GM19397 (cell line): Measurements from ENCODE around the gene RASGRP4.
"Not testable (repeated sequence)": the region's sequence is repeated elsewhere in the genome, so short reads cannot be mapped to it uniquely, and the experiment has no call there.

Experiments used
- ATAC-seq: cut with Tn5 transposase; IDR thresholded peaks from one replicate; pipeline ENCODE4 v1.9.1; 2021; ENCODE audit warnings: mild to moderate bottlenecking, moderate library complexity; ENCODE audit not compliant: unreplicated experiment

RASGRP4 gene

DNA sequence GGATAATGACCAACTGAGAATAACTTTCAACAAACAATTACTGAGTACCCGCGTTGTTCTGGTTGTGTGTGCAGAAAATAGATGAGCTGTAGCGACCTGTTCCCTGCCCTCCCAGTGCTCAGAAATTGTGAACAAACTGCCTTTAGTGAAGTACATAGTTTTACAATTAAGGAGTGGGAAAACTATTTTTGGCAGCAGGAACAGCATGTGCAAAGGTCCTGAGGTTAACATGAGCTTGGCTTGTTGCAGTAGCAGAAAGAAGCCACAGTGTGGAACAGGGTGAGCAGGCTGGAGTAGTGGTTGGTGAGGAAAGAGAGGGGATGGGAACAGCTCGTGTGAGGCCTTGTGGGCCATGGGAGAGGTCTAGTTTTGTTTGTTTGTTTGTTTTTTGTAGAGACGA, 23.5 kb upstream of the RASGRP4 start:
- ATAC-seq = no peak

DNA sequence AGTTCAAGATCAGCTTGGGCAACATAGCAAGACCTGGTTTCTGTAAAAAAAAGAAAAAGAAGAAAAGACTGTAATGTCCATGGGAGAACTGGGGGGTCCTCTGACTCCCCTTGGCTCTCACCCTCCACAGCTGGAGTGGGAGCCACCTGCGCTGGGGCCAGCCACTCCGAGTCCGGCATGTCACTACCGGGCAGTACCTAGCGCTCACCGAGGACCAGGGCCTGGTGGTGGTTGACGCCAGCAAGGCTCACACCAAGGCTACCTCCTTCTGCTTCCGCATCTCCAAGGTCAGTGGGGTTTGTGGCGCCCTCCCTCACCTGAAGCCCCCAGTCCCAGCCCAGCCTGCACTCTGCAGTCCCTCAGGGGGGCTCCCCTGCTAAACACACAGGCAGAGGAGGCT, 22.2 kb upstream of the RASGRP4 start:
- no peak for ATAC-seq

DNA sequence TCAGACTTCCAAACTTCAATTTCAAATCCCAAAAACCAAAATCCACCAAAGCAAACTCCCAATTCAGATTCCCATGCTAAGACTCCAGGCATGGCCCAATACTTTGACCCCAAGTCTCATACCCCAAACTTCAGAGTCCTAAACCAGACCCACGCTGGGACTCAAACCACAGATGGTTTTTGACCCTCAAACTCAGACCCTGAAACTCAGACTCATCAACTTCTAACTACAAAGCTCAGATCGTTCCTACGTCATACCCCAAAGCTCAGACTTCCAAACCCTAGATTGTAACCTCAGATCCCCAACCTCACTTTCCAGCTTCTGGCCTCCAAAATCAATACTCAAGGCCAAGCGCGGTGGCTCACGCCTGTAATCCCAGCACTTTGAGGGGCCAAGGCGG, 19.3 kb upstream of the RASGRP4 start:
- ATAC-seq = no peak

DNA sequence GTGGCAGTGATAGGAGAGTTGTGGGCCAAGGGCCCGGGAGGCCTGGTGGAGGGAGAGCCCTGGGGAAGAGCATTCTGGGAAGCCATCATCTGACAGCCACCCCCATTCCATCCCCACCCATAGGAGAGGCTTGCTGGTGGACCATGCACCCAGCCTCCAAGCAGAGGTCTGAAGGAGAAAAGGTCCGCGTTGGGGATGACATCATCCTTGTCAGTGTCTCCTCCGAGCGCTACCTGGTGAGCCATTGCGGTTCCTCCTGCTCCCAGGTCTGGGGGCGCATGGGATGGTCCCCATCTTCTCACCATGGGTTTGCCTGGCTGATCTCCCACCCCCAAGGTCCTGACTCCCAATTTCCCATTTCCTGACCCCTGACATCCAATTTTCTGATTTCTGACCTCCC, 18.0 kb upstream of the RASGRP4 start:
- ATAC-seq = no peak

DNA sequence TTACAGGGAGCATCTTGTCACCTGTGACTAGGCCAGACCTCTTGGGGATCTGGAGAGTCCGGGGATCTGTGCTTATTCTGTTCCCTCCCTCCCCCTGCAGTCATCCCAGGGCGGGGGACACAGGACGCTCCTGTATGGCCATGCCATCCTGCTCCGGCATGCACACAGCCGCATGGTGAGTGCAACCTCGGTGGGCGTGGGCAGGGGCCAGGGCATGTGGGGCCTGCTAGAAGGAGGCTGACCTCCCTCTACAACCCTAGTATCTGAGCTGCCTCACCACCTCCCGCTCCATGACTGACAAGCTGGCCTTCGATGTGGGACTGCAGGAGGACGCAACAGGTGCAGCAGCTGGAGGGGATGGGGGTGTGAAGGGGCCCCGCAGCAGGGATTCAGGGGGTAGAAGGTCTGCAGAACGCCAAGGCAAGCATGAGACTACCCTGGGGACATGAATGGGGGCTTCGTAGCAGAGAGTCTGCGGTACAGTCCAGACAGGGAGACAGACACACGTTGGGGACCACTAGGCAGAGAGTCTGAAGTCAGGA, 17.5 kb upstream of the RASGRP4 start:
- no peak for ATAC-seq

DNA sequence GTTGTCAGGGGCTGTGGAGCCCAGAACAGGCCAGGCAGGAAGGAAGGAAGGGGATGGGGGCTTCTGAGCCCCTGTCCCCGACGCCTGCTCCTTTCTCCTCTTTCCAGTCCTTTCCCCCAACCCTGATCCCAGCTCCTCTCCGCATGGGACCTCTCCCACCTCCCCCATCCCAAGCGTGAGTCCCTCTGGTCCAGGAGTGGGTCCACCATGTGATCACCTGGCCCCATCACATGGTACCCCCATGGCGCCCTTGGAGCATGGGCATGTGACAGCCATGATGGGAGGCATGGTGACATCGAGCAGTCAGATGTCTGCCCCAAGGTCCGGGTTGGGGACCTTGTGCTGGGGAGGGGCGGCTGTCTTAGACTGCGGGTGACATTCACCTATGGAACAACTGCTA, 16.7 kb upstream of the RASGRP4 start:
- ATAC-seq = no peak

DNA sequence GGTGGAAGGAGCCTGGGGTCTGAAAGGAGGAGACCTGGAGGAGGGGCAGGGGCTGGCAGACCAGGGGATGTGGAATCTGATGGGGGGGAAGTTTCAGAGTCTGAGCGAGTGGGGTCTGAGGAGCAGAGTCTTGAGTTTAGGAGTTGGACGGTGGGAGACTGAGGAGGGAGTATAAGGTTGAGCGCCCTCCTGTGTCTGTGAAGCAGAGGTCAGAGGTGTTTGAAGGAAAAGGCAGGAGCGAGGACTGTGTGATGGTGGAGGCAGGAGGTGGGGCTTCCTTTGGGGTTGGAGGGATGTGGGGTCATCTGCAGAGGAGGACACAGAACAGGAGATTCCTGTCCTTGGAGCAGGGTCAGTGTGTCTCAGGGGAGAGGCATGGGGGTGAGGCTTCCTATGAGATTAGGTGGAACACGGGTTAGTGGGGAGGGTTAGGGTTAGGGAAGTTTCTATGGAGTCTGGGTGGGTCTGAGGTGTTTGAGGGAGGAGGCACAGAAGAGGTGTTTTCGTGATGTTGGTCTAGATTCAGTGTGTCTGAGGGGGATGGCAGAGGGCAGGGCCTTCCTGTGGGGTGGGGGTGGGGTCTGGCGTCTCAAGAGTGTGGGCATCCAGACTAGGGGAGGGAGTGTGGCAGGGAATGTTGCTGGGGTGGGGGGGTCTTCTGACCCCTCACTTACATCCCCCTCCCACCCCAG, 15.8 kb upstream of the RASGRP4 start:
- ATAC-seq = no peak

DNA sequence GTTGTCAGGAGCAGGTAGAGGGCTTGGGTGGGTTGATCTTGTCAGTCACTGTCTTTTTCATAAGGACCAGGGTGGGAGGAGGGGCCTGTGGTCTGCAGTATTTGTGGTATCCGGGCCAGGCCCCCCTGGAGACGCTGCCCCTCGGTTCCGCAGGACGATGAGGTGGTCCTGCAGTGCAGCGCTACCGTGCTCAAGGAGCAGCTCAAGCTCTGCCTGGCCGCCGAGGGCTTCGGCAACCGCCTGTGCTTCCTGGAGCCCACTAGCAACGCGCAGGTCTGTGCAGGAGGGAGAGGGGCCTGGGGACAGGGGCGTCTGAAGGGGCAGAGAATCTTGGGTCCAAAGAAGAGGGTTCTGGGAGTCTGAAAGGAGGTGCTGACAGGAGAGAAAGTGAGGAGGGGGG, 14.6 kb upstream of the RASGRP4 start:
- ATAC-seq = no peak

DNA sequence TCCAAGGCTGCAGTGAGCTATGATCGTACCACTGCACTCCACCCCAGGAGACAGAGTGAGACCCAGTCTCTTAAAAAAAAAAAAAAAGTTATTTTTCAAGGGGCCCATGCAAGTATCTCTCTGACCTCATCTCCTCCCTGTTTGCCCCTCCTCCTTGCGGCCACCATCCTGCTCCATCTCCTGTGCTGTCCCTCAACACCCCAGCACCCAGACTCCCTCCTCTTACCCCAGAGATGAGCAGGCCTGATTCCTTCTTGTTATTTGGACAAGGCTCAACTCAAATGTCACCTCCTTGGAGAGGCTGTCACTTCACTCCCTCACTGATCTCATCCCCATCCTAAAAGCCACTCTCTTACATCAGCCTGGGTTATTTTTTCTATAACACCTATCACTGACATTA, 11.9 kb upstream of the RASGRP4 start:
- no peak for ATAC-seq

DNA sequence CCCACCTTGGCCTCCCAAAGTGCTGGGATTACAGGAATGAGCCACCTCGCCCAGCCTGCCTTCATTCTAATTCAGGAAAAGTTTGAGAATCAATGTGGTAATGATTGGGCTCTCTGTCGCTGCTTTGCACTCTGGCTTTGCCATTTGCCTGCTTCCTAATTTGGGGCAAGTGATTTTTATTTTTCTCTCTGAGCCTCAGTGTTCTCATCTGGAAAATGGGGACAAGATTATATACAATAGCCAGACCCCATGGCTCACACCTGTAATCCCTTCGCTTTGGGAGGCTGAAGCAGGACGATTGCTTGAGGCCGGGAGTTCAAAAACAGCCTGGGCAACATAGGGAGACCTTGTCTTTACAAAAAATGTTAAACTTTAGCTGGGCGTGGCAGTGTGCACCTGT, 11.3 kb upstream of the RASGRP4 start:
- ATAC-seq = no peak

DNA sequence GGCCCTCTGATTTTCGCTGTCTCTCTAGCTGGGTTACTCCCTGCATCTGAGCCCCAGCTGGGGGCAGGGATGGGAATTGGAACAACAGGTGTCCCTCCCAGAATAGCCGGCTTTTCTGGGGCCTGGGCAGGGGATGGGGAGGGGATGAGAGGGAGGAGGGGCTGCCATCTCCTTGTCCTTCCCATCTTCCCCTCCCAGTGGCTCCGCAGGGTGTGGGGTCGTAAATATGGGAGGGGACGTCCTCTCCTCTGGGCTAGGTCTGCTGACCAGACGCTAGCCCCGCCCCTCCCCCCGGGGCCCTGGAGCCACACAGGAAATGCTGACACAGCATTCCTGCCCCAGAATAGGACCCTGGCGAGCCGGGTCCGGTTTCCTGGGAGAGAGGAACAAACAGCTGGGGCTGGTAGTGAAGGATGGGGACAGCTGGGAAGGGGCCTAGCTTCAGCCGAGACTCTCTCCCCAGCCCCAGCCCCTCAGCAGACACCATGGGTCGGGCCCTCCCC, 8.6 kb upstream of the RASGRP4 start:
- ATAC-seq = no peak

DNA sequence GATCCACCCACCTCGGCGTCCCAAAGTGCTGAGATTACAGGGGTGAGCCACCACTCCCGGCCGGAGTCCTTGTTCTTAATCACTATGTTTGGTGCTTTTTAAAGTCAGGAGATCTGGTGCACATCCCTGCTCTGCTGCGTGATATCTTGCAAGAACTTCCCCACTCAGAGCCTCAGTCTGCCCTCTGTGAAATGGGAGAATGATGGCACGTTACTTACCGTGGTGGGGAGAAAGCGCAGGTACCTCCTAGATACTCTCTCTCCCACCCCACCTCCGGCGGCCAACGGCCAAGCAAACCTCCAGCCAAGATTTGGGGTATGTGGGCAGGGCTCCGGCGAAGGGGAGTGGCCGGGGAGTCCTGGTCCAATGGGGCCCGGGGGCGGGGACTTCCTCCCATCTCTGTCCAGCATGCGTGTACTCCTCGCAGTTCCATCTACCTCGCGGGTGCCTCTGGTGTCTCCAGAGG, 7.3 kb upstream of the RASGRP4 start, which contains the start of gene RYR1:
TSS of gene RYR1 (plus strand) at position 424 of the 466 bp plus-strand sequence. CDS start 139 bp downstream, outside the sequence.
- no peak for ATAC-seq

DNA sequence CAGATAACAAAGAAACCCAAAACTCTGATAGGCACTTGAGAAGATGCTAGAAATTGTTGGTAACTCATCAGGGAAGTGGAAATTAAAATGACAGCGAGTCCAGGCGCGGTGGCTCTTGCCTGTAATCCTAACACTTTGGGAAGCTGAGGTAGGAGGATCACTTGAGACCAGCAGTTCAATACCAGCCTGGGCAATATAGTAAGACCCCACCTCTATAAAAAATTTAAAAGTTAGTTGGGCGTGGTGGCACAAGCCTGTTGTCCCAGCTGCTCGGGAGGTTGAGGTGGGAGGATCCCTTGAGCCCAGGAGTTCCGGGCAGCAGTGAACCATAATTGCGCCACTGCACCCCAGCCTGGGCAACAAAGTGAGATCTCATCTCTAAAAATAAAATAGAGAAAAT, 4.9 kb upstream of the RASGRP4 start:
- no peak for ATAC-seq

DNA sequence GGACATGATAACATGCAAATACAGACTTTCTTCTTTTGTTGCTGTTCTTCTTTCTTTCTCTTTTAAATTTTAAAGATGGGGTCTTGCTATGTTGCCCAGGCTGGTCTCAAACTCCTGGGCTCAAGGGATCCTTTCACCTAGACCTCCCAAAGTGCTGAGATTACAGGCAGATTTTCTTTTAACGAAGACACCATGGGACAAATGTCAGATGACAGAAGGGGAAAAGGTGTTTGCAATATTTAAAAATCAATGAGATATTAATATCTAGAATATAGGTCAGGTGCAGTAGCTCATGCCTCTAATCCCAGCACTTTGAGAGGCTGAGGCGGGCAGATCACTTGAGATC, 3.8 kb upstream of the RASGRP4 start:
- ATAC-seq = no peak

DNA sequence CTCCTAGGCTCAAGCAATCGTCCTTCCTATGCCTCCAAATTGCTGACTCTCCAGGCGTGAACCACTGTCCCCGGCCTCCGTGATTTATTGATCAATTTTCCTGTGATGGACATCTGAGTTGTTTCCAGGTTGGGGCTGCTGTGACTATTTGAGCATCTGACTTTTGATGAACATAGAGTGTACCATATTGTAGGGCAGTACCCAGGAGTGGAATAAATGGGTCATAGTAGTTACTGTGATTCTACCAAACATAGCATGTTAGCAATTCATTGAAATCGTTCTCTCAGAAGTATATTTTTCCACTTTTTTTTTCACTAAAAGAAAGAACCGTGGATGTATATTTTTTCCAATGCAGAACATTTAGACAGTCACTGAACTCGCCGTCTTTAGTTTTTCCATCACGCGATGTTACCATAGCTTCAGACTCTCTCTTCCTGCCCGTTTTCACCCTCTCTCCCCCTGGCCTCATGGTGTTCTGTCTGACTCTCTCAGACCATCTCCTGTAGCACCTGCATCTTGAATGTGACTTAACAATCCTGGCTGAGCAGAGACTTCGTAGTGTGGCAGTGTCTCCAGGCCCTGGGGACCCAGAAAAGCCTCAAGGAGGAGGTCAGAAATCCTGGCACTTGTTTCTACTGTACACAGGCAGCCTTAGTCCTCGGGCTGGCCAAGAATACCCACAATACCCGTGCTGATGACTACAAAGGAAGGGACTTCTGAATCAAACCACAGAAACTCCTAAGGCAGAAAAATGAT, 3.2 kb upstream of the RASGRP4 start:
- no peak for ATAC-seq

DNA sequence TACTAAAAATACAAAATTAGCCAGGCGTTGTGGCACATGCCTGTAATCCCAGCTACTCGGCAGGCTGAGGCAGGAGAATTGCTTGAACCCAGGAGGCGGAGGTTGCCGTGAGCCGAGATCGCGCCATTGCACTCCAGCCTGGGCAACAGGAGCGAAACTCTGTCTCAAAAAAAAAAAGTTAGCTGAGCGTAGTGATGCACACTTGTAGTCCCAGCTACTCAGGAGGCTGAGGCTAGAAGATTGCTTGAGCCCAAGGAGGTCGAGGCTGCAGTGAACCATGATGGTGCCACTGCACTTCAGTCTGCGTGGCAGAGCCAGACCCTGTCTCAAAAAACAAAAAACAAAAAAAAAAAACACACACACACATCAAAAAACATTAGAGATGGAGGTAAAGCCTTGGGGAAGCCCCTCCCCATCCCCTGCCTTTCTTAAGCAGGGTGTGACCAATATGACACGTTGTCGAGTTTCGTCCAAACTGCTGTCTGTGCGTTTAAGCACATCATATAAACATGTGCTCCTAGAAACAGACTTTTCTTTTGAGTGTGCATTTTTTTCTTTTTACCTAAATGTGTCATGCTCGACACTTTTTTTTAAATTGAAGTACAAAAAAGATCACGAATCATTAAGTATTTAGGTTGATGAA, 1.1 kb upstream of the RASGRP4 start:
- not testable (repeated sequence) for ATAC-seq

DNA sequence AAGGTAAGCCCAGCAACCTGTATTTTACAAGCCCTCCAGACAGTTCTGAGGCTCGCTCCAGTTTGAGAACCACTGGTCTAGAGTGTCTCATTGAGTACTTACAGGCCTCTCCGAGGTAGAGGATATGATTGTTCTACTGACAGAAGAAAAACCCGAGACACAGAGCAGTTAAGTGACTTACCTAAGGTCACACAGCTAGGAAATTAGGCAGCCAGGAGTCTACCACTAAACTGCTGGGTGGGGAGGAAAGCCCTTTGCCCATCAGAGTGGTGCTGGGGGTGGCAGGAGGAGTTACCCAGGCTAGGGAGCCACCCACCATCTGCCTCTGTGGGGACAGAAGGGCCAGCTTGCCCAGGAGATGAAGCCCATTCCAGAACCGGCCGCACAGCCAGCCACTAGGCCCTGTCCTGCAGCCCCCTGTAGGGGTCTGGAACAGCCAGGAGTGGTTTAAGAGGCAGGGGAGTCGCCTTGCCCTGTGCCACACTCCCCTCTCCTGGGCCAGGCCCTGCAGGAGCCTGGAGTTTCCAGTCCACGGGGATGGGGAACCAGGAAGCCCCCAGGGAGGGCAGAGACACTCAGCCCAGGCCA, 703 bp downstream of the RASGRP4 start:
- no peak for ATAC-seq

DNA sequence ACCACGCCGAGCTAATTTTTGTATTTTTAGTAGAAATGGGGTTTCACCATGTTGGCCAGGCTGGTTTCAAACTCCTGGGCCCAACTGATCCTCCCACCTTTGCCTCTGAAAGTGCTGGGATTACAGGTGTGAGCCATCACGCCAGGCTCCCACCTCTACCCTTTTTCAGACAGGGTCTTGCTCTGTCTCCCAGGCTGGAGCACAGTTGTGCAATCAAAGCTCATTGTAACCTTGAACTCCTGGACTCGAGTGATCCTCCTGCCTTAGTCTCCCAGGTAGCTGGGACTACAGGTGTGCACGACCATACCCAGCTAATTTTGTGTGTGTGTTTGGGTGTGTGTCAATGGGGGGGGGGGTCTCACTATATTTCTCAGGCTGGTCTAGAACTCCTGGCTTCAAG, 1.7 kb downstream of the RASGRP4 start:
- ATAC-seq = no peak

DNA sequence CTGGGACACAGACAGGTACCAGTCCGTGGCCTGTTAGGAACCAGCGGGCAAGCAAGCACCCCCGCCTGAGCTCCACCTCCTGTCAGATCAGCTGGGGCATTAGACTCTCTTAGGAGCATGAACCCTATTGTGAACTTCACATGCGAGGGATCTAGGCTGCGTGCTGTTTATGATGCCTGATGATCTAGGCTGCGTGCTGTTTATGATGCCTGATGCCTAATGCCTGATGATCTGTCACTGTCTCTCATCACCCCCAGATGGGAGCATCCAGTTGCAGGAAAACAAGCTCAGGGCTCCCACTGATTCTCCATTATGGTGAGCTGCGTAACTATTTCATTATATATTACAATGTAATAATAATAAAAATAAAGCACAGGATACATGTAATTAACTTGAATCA, 3.6 kb downstream of the RASGRP4 start:
- ATAC-seq = no peak

DNA sequence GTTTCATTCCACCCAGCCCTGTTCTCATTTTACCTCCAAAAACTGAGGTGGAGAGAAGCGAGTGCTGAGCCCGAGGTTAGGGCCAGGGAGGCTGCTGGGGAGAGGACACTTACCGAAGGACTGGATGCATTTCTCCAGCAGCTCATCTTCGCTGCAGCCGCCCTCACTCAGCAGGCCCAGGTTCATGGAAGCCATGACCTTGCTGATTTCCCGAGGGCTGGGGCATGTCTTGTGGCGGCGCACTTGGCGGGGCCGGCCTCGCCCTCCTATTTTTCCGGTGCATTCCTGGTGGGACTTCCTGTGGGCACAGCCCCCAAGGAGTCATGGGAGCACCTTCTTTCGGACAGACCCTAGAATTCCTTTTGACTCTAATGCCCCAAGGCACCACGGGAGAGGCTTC, 4.2 kb downstream of the RASGRP4 start:
- ATAC-seq = no peak

DNA sequence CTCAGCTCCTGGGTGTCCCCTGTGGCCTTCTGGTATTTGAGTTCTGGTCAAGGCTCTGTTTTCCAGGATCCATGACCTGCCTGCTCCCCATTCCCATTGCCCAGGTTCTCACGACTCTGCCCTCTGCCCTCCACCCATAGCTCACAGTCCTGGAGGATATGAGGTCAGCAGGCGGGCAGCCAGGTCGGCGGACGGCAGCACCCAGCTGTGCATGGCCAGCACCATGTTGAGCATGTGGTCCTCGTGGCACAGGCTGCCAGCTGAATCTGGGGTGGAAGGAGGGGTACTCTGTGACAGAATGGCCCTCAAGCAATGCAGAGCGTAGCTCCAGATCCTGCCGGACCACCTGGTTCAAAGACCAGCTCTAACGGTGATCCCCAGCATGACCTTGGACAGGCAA, 5.1 kb downstream of the RASGRP4 start:
- no peak for ATAC-seq
